Left renal cortex interstitium (tissue), 4 donors: Measurements from ENCODE around the gene UNC45A. TPM values are rescaled to one million over a fixed set of nuclear protein-coding genes. Genes with fewer than 3 reads are reported as not detected.
"Not testable (repeated sequence)": the region's sequence is repeated elsewhere in the genome, so short reads cannot be mapped to it uniquely, and the experiment has no call there.

Experiments used
- DNase-seq, 4 donors: peaks; one replicate each; pipeline ENCODE4 v3.0.0-alpha.2; 2013; ENCODE audit warnings: low read depth in 4 of 4, low spot score in 2 of 4, missing footprints in 1 of 4
- polyA plus RNA-seq, 4 donors: library from polyadenylated mRNA; unstranded; fragments of 120-200 nt; gene quantifications; one replicate each; pipeline ENCODE4 v1.2.1, GENCODE V29; 2013; ENCODE audit not compliant: insufficient read length in 4 of 4

The UNC45A gene
- 10 to 100 TPM; 66.6 to 72.1 (median 69.0) TPM for polyA plus RNA-seq

- peak in 3 of 4 donors; percentile 63 to 85 (median 78) for DNase-seq
Measured at GRCh38 chr15:90934949-90935751, at the start of gene UNC45A. UNC45A (plus strand) TSS chr15:90935285; CDS start chr15:90935325, 40 bp downstream.

GRCh38 chr15:90885432-90886290 lies 49.4 kb upstream of the UNC45A start:
- DNase-seq, result no peak

- no peak for DNase-seq
Measured at GRCh38 chr15:90886291-90886614, 48.8 kb upstream of the UNC45A start.

- DNase-seq, result no peak
Measured at GRCh38 chr15:90887037-90887481, 48.0 kb upstream of the UNC45A start.

- no peak for DNase-seq
Measured at GRCh38 chr15:90889313-90889730, 45.8 kb upstream of the UNC45A start.

- no peak for DNase-seq
Measured at GRCh38 chr15:90889736-90890456, 45.2 kb upstream of the UNC45A start.

- DNase-seq, result no peak
Measured at GRCh38 chr15:90890839-90891238, 44.2 kb upstream of the UNC45A start.

- no peak for DNase-seq
Measured at GRCh38 chr15:90891346-90891949, 43.6 kb upstream of the UNC45A start.

- no peak for DNase-seq
Measured at GRCh38 chr15:90892023-90892422, 43.1 kb upstream of the UNC45A start.

GRCh38 chr15:90892498-90893174 lies 42.4 kb upstream of the UNC45A start:
- no peak for DNase-seq

GRCh38 chr15:90893175-90894090 lies 41.7 kb upstream of the UNC45A start:
- DNase-seq, result no peak

- no peak for DNase-seq
Measured at GRCh38 chr15:90895571-90896117, 39.4 kb upstream of the UNC45A start.

GRCh38 chr15:90897131-90897655 lies 37.9 kb upstream of the UNC45A start:
- DNase-seq, result not testable (repeated sequence)

GRCh38 chr15:90901175-90902039 lies 33.7 kb upstream of the UNC45A start:
- no peak for DNase-seq

GRCh38 chr15:90902040-90902839 lies 32.8 kb upstream of the UNC45A start:
- peak in 2 of 4 donors; percentile 69 to 71 for DNase-seq
